Measurements from ENCODE around the gene ZNF792.

- TF ChIP-seq RCOR1 (IDR thresholded peaks at IDR 0.05; ENCODE audit: low read length) = no peak
- no peak for TF ChIP-seq PBX3 (IDR thresholded peaks at IDR 0.05)
- no peak for TF ChIP-seq JUND (IDR thresholded peaks at IDR 0.05)
- no peak for TF ChIP-seq POLR2AphosphoS5 (IDR thresholded peaks at IDR 0.05; ENCODE audit: low read depth, low read length)
- TF ChIP-seq CTCF (IDR thresholded peaks at IDR 0.05) = no peak
Measured at GRCh38 chr19:34925278-34925855, 38.7 kb downstream of the ZNF792 start.

Data from SK-N-SH (cell line).